AG08396 (cell line): ENCODE data around the gene NT5C2.

Experiments used
- DNase-seq: peaks from one replicate; pipeline ENCODE4 v3.0.0; 2012; ENCODE audit warnings: low spot score, mixed read lengths

NT5C2 gene

GRCh38 chr10:103058034-103058433, 135.0 kb downstream of the NT5C2 start:
- no peak for DNase-seq

GRCh38 chr10:103055105-103055504, 138.0 kb downstream of the NT5C2 start:
- DNase-seq, result no peak

DNA sequence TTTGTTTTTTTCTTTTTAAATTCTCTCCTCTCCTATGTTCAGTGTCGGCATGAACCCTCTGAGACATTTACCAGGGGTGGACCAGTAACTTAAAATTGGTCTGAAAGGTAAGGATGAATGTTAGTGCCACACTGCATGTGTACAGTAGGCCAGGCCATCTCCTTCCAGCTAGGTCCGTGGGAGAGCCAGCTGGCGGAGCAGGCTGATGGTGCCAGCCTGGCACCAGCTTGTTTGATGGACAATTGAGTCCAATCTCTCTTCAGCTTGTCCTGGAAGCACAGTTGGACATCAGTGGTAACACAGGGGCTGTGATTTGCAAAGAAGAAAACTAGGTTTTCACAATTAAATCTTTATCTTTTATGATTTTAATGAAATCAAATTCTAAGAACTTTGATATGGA, 138.5 kb downstream of the NT5C2 start:
- no peak for DNase-seq

- DNase-seq, result peak; percentile 70
Measured at GRCh38 chr10:103053659-103054581, 139.2 kb downstream of the NT5C2 start.

GRCh38 chr10:103049237-103049636, 143.8 kb downstream of the NT5C2 start:
- DNase-seq, result no peak

- DNase-seq, result no peak
Measured at GRCh38 chr10:103047381-103047780, 145.7 kb downstream of the NT5C2 start.

GRCh38 chr10:103045961-103046360, 147.1 kb downstream of the NT5C2 start:
- DNase-seq, result no peak

- peak; percentile 55 for DNase-seq
Measured at GRCh38 chr10:103044942-103045489, 148.1 kb downstream of the NT5C2 start.

DNA sequence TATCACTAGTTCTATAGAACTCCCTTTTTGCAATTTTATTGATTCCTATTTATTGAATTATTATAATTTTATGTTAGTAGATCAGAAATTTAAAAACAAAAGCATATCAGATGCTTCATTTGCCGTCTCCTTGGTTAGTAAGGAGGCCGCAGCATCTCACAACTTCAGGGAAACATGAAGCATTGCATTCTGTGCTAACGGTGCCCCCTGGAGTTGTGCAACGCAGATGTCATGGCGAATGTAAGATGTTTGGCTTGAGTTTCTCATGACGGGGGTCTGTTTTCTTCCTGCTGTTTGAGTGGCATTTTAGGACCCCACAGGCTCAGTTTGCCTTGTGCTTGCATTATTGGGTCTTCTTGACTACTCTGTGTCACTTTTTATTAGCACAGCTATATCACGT, 150.2 kb downstream of the NT5C2 start:
- no peak for DNase-seq

DNA sequence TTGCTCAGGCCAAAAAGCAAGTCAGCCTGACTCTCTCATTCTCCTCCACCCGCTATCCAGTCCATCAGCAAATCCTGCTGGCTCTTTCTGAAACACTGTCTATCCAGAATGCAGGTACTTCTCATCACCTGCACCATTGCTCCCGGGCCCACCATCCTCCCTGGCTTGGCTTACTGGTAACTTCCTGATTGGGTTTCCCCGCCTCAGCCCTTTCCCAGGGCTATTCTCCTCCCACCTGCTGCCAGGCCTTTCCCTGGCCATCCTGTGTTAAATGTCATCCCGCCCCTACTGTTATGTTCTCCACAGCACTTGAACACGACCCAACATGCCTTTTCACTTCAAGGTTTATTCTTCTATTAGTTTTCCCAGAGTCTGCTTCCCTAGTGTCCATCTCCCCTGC, 150.9 kb downstream of the NT5C2 start:
- DNase-seq, result no peak

DNA sequence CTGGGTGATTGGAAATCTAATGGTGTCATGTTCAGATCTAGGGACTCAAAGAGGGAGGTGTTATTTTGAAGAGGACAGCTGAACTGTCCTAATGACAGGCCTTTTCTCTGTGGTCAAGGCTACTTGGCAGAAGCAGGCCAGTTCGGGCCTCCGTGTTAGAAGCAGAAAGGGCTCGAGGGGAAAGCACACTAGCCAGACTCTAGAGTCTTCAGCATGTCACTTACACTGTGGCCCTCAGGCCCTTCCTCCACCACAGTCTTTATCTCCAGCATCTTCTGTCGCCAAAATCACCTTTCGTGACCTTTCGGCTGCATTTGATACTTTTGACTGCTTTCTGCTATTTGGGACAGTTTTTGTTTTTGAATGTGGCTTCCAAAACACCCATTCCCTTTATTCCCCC, 151.7 kb downstream of the NT5C2 start:
- DNase-seq, result no peak

DNA sequence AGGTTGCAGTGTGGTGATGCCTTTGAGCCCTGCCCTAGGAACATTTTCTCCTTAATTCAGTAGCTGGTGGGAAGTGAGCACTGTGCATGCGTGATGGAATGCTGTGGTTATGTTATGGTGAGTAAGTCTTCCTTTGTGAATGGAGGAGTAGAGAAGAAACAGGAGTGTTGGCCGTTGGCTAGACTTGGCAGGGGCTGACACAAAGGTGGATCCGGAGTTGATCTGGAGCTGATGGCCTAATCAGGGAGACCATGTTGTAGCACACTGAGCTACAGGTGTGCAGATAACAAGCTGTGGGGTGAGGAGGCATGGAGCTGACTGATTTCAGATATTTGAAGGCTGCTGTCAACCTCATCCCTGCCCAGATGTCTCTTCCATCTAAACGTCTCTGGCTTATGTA, 152.7 kb downstream of the NT5C2 start:
- DNase-seq, result peak; percentile 57

DNA sequence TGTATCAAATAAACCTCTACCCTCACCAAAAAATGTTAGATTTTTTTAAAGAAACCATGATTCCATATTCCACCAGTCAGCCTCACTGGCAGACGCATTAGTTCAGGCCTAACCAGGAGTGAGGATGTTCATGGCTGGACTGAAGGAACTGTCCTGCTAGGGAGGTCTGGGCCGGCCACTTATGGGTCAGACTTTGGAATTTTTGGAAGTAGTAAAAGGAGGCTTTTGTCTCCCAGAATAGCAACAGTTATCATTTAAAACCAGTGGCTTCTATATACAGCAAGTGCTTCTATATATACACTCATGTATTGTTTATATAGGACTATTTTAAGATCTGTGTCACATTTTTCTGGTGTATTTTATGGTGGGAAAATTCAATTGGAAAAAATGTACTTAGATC, 154.5 kb downstream of the NT5C2 start:
- no peak for DNase-seq
